GM23338 (cell line): ENCODE data around the gene RSRC1.
A peak's percentile ranks its signal among the peaks of the same experiment; 100 is the strongest.

Experiments used
- CREB1 ChIP-seq: fragments of 250-450 bp; sonication (Bioruptor Pico); IDR thresholded peaks from 2 replicates; pipeline ENCODE4 v1.5.0; 2020; ENCODE audit warnings: low read depth, mild to moderate bottlenecking, moderate library complexity
- EZH2 ChIP-seq: fragments of 200-600 bp; sonication (generic); IDR thresholded peaks from one replicate; pipeline ENCODE4 v1.8.0; 2017; ENCODE audit warnings: antibody characterized with exemption, mild to moderate bottlenecking, low read depth; ENCODE audit not compliant: unreplicated experiment
- EZH2phosphoT487 ChIP-seq: fragments of 200-600 bp; sonication (generic); IDR thresholded peaks from one replicate; pipeline ENCODE4 v1.8.1; 2018; ENCODE audit warnings: antibody characterized with exemption; ENCODE audit not compliant: unreplicated experiment
- POLR2AphosphoS5 ChIP-seq: IDR thresholded peaks from 2 replicates; pipeline ENCODE4 v1.6.1; 2016; ENCODE audit warnings: antibody characterized with exemption, low read depth
- TF ChIP-seq, protein P1 (sequence below): IDR thresholded peaks from one replicate; pipeline ENCODE4 v1.6.1; 2018; ENCODE audit warnings: antibody characterized with exemption; ENCODE audit not compliant: unreplicated experiment
- TF ChIP-seq, protein P2 (sequence below), 2 experiments: fragments of 200-600 bp in 1 of 2; sonication (generic) in 1 of 2; conservative IDR thresholded peaks; 2 replicates each; pipeline versions ENCODE4 v1.5.1 to v1.6.1; 2016 to 2017; ENCODE audit warnings: antibody characterized with exemption in 2 of 2, low read depth in 2 of 2, mild to moderate bottlenecking in 2 of 2, moderate library complexity in 1 of 2
- TF ChIP-seq, protein P3 (sequence below): IDR thresholded peaks from 2 replicates; pipeline ENCODE4 v1.6.1; 2016; ENCODE audit warnings: antibody characterized with exemption
- TF ChIP-seq, protein P4 (sequence below): fragments of 250-450 bp; sonication (Bioruptor Pico); IDR thresholded peaks from 2 replicates; pipeline ENCODE4 v1.5.0; 2020; ENCODE audit warnings: mild to moderate bottlenecking, moderate library complexity

DNA sequence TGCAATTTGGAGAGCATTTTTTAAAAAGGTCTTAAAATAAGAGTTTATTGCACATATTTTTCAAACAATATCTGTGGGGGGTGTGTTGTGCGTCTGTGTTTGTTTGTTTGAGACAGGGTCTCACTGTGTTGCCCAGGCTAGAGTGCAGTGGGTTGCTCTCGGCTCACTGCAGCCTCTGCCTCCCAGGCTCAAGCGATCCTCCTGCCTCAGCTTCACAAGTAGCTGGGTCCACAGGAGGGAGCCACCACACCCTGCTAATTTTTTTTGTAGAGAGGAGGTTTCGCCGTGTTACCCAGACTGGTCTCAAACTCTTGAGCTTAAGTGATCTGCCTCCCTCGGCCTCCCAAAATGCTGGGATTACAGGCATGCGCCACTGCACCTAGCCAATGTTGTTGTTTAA is 463.8 kb downstream of the RSRC1 start:
- TF ChIP-seq, protein P1, sequence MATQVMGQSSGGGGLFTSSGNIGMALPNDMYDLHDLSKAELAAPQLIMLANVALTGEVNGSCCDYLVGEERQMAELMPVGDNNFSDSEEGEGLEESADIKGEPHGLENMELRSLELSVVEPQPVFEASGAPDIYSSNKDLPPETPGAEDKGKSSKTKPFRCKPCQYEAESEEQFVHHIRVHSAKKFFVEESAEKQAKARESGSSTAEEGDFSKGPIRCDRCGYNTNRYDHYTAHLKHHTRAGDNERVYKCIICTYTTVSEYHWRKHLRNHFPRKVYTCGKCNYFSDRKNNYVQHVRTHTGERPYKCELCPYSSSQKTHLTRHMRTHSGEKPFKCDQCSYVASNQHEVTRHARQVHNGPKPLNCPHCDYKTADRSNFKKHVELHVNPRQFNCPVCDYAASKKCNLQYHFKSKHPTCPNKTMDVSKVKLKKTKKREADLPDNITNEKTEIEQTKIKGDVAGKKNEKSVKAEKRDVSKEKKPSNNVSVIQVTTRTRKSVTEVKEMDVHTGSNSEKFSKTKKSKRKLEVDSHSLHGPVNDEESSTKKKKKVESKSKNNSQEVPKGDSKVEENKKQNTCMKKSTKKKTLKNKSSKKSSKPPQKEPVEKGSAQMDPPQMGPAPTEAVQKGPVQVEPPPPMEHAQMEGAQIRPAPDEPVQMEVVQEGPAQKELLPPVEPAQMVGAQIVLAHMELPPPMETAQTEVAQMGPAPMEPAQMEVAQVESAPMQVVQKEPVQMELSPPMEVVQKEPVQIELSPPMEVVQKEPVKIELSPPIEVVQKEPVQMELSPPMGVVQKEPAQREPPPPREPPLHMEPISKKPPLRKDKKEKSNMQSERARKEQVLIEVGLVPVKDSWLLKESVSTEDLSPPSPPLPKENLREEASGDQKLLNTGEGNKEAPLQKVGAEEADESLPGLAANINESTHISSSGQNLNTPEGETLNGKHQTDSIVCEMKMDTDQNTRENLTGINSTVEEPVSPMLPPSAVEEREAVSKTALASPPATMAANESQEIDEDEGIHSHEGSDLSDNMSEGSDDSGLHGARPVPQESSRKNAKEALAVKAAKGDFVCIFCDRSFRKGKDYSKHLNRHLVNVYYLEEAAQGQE = no peak
- TF ChIP-seq, protein P2, sequence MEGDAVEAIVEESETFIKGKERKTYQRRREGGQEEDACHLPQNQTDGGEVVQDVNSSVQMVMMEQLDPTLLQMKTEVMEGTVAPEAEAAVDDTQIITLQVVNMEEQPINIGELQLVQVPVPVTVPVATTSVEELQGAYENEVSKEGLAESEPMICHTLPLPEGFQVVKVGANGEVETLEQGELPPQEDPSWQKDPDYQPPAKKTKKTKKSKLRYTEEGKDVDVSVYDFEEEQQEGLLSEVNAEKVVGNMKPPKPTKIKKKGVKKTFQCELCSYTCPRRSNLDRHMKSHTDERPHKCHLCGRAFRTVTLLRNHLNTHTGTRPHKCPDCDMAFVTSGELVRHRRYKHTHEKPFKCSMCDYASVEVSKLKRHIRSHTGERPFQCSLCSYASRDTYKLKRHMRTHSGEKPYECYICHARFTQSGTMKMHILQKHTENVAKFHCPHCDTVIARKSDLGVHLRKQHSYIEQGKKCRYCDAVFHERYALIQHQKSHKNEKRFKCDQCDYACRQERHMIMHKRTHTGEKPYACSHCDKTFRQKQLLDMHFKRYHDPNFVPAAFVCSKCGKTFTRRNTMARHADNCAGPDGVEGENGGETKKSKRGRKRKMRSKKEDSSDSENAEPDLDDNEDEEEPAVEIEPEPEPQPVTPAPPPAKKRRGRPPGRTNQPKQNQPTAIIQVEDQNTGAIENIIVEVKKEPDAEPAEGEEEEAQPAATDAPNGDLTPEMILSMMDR (conservative IDR thresholded peaks at IDR 0.05; ENCODE audit: low read depth in 2 of 2) = peak; percentile 37 to 57; a peak in 2 of 4 replicates
- TF ChIP-seq POLR2AphosphoS5 (no peak), CREB1 (CRISPR knock-in tag) (no peak), EZH2 (no peak), EZH2phosphoT487 (no peak)
- TF ChIP-seq, protein P3, sequence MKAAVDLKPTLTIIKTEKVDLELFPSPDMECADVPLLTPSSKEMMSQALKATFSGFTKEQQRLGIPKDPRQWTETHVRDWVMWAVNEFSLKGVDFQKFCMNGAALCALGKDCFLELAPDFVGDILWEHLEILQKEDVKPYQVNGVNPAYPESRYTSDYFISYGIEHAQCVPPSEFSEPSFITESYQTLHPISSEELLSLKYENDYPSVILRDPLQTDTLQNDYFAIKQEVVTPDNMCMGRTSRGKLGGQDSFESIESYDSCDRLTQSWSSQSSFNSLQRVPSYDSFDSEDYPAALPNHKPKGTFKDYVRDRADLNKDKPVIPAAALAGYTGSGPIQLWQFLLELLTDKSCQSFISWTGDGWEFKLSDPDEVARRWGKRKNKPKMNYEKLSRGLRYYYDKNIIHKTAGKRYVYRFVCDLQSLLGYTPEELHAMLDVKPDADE = no peak
- TF ChIP-seq, protein P4, sequence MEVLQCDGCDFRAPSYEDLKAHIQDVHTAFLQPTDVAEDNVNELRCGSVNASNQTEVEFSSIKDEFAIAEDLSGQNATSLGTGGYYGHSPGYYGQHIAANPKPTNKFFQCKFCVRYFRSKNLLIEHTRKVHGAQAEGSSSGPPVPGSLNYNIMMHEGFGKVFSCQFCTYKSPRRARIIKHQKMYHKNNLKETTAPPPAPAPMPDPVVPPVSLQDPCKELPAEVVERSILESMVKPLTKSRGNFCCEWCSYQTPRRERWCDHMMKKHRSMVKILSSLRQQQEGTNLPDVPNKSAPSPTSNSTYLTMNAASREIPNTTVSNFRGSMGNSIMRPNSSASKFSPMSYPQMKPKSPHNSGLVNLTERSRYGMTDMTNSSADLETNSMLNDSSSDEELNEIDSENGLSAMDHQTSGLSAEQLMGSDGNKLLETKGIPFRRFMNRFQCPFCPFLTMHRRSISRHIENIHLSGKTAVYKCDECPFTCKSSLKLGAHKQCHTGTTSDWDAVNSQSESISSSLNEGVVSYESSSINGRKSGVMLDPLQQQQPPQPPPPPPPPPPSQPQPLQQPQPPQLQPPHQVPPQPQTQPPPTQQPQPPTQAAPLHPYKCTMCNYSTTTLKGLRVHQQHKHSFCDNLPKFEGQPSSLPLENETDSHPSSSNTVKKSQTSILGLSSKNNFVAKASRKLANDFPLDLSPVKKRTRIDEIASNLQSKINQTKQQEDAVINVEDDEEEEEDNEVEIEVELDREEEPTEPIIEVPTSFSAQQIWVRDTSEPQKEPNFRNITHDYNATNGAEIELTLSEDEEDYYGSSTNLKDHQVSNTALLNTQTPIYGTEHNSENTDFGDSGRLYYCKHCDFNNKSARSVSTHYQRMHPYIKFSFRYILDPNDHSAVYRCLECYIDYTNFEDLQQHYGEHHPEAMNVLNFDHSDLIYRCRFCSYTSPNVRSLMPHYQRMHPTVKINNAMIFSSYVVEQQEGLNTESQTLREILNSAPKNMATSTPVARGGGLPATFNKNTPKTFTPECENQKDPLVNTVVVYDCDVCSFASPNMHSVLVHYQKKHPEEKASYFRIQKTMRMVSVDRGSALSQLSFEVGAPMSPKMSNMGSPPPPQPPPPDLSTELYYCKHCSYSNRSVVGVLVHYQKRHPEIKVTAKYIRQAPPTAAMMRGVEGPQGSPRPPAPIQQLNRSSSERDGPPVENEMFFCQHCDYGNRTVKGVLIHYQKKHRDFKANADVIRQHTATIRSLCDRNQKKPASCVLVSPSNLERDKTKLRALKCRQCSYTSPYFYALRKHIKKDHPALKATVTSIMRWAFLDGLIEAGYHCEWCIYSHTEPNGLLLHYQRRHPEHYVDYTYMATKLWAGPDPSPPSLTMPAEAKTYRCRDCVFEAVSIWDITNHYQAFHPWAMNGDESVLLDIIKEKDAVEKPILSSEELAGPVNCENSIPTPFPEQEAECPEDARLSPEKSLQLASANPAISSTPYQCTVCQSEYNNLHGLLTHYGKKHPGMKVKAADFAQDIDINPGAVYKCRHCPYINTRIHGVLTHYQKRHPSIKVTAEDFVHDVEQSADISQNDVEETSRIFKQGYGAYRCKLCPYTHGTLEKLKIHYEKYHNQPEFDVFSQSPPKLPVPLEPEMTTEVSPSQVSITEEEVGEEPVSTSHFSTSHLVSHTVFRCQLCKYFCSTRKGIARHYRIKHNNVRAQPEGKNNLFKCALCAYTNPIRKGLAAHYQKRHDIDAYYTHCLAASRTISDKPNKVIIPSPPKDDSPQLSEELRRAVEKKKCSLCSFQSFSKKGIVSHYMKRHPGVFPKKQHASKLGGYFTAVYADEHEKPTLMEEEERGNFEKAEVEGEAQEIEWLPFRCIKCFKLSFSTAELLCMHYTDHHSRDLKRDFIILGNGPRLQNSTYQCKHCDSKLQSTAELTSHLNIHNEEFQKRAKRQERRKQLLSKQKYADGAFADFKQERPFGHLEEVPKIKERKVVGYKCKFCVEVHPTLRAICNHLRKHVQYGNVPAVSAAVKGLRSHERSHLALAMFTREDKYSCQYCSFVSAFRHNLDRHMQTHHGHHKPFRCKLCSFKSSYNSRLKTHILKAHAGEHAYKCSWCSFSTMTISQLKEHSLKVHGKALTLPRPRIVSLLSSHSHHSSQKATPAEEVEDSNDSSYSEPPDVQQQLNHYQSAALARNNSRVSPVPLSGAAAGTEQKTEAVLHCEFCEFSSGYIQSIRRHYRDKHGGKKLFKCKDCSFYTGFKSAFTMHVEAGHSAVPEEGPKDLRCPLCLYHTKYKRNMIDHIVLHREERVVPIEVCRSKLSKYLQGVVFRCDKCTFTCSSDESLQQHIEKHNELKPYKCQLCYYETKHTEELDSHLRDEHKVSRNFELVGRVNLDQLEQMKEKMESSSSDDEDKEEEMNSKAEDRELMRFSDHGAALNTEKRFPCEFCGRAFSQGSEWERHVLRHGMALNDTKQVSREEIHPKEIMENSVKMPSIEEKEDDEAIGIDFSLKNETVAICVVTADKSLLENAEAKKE (CRISPR knock-in tag) = no peak
